ENCODE measurements around the gene KDELR3. TPM values are rescaled to one million over a fixed set of nuclear protein-coding genes. Genes with fewer than 3 reads are reported as not detected.

The KDELR3 gene
- total RNA-seq, 2 experiments from 2014 or later = not detected

- H4K20me1 ChIP-seq (ENCODE audit: insufficient read depth, low read length) = no peaks in the 10 kb centered on the region
- no TSS peak for BruUV-seq (replicated peaks)
- H2AFZ ChIP-seq (ENCODE audit: low read length) = no peak overlapping the region
- peaks cover 78% of the 10 kb centered on the region for H3K36me3 ChIP-seq (ENCODE audit: insufficient read depth, low read length)
- H3K4me2 ChIP-seq (ENCODE audit: low read length) = no peak overlapping the region
- no peaks in the 10 kb centered on the region for H3K79me2 ChIP-seq (ENCODE audit: insufficient read depth, low read depth, low read length)
- no peak overlapping the region for H3K4me3 ChIP-seq (ENCODE audit: low read depth, low read length, poor library complexity, severe bottlenecking)
- ChIA-PET CTCF (ENCODE audit: unreplicated experiment) (no interaction called here), POLR2A (interaction anchor here (0.6 kb wide), 2 partner anchors 42 to 102 kb away, joined by 3 read pairs; no protein-coding TSS in a partner anchor)
- no peak for DNase-seq (ENCODE audit: low spot score)
- no peaks in the 10 kb centered on the region for H3K4me1 ChIP-seq (ENCODE audit: insufficient read depth, low read length, poor library complexity, severe bottlenecking)
- intact Hi-C loops (cut with micrococcal nuclease; ENCODE audit: unreplicated experiment) = no loop called here
- no peak overlapping the region for H3K27ac ChIP-seq (ENCODE audit: low read depth, low read length, poor library complexity, severe bottlenecking)
- no peaks in the 10 kb centered on the region for H3K9me2 ChIP-seq (ENCODE audit: insufficient read depth, low read length)
- TF ChIP-seq CTCF (conservative IDR thresholded peaks at IDR 0.05; ENCODE audit: low read length) (no peak), EZH2phosphoT487 (IDR thresholded peaks at IDR 0.05; ENCODE audit: borderline replicate concordance, low read depth, low read length) (no peak)
- H3K9me3 ChIP-seq (ENCODE audit: low read length) = no peaks in the 10 kb centered on the region
Measured at GRCh38 chr22:38481871-38482332, 14.0 kb downstream of the KDELR3 start.

- H3K4me3 ChIP-seq (ENCODE audit: low read depth, low read length, poor library complexity, severe bottlenecking) = no peak overlapping the region
- H3K4me1 ChIP-seq (ENCODE audit: insufficient read depth, low read length, poor library complexity, severe bottlenecking) = no peaks in the 10 kb centered on the region
- H3K36me3 ChIP-seq (ENCODE audit: insufficient read depth, low read length) = peaks cover 86% of the 10 kb centered on the region
- H3K79me2 ChIP-seq (ENCODE audit: insufficient read depth, low read depth, low read length) = no peaks in the 10 kb centered on the region
- no peak for TF ChIP-seq EZH2phosphoT487 (IDR thresholded peaks at IDR 0.05; ENCODE audit: borderline replicate concordance, low read depth, low read length)
- TF ChIP-seq CTCF (conservative IDR thresholded peaks at IDR 0.05; ENCODE audit: low read length) = no peak
- POLR2A ChIA-PET = no interaction called here
- no peaks in the 10 kb centered on the region for H4K20me1 ChIP-seq (ENCODE audit: insufficient read depth, low read length)
- no peaks in the 10 kb centered on the region for H3K9me2 ChIP-seq (ENCODE audit: insufficient read depth, low read length)
- no peak overlapping the region for H3K4me2 ChIP-seq (ENCODE audit: low read length)
- H2AFZ ChIP-seq (ENCODE audit: low read length) = no peak overlapping the region
- DNase-seq (ENCODE audit: low spot score) = no peak
- no peak overlapping the region for H3K27ac ChIP-seq (ENCODE audit: low read depth, low read length, poor library complexity, severe bottlenecking)
- CTCF ChIA-PET (ENCODE audit: unreplicated experiment) = no interaction called here
- H3K9me3 ChIP-seq (ENCODE audit: low read length) = no peaks in the 10 kb centered on the region
- no TSS peak for BruUV-seq (replicated peaks)
- intact Hi-C loops (cut with micrococcal nuclease; ENCODE audit: unreplicated experiment) = no loop called here
Measured at GRCh38 chr22:38482662-38483308, 14.9 kb downstream of the KDELR3 start.

- ChIA-PET POLR2A (no interaction called here), CTCF (ENCODE audit: unreplicated experiment) (no interaction called here)
- TF ChIP-seq EZH2phosphoT487 (IDR thresholded peaks at IDR 0.05; ENCODE audit: borderline replicate concordance, low read depth, low read length) (no peak), CTCF (conservative IDR thresholded peaks at IDR 0.05; ENCODE audit: low read length) (no peak)
- Histone ChIP-seq H4K20me1 (ENCODE audit: insufficient read depth, low read length) (no peaks in the 10 kb centered on the region), H3K27ac (ENCODE audit: low read depth, low read length, poor library complexity, severe bottlenecking) (no peak overlapping the region), H3K4me3 (ENCODE audit: low read depth, low read length, poor library complexity, severe bottlenecking) (no peak overlapping the region), H3K36me3 (ENCODE audit: insufficient read depth, low read length) (peaks cover 97% of the 10 kb centered on the region), H3K79me2 (ENCODE audit: insufficient read depth, low read depth, low read length) (no peaks in the 10 kb centered on the region), H2AFZ (ENCODE audit: low read length) (no peak overlapping the region), H3K9me3 (ENCODE audit: low read length) (no peaks in the 10 kb centered on the region), H3K9me2 (ENCODE audit: insufficient read depth, low read length) (no peaks in the 10 kb centered on the region), H3K4me1 (ENCODE audit: insufficient read depth, low read length, poor library complexity, severe bottlenecking) (no peaks in the 10 kb centered on the region), H3K4me2 (ENCODE audit: low read length) (no peak overlapping the region)
- no TSS peak for BruUV-seq (replicated peaks)
- DNase-seq (ENCODE audit: low spot score) = no peak
- intact Hi-C loops (cut with micrococcal nuclease; ENCODE audit: unreplicated experiment) = no loop called here
Measured at GRCh38 chr22:38484244-38484643, 16.3 kb downstream of the KDELR3 start.

Data from OCI-LY7 (cell line).